ENCODE measurements around the gene OR2D2.
"Not testable (repeated sequence)": the region's sequence is repeated elsewhere in the genome, so short reads cannot be mapped to it uniquely, and the experiment has no call there.

The OR2D2 gene

GRCh38 chr11:6919698-6920097 is 27.4 kb upstream of the OR2D2 start:
- Histone ChIP-seq H3K27ac (ENCODE audit: low read length) (no peak overlapping the region), H3K4me1 (ENCODE audit: control insufficient read depth in 1 of 2, insufficient read depth in 2 of 2, low read length in 2 of 2) (no peaks in the 10 kb centered on the region), H3K36me3 (ENCODE audit: control insufficient read depth in 1 of 2, insufficient read depth in 2 of 2, low read length in 2 of 2) (no peaks in the 10 kb centered on the region), H3K9me3 (ENCODE audit: control insufficient read depth in 1 of 2, low read length in 2 of 2) (no peaks in the 10 kb centered on the region), H3K27me3 (ENCODE audit: low read depth, low read length) (no peaks in the 10 kb centered on the region), H3K4me3 (ENCODE audit: low read depth in 1 of 2, low read length in 2 of 2) (no peak overlapping the region)

GRCh38 chr11:6911948-6912347 is 19.6 kb upstream of the OR2D2 start:
- Histone ChIP-seq H3K4me3 (ENCODE audit: low read depth in 1 of 2, low read length in 2 of 2) (no peak overlapping the region), H3K9me3 (ENCODE audit: control insufficient read depth in 1 of 2, low read length in 2 of 2) (no peaks in the 10 kb centered on the region), H3K27ac (ENCODE audit: low read length) (no peak overlapping the region), H3K4me1 (ENCODE audit: control insufficient read depth in 1 of 2, insufficient read depth in 2 of 2, low read length in 2 of 2) (no peaks in the 10 kb centered on the region), H3K36me3 (ENCODE audit: control insufficient read depth in 1 of 2, insufficient read depth in 2 of 2, low read length in 2 of 2) (no peaks in the 10 kb centered on the region), H3K27me3 (ENCODE audit: low read depth, low read length) (no peaks in the 10 kb centered on the region)

- H3K27me3 ChIP-seq (ENCODE audit: low read depth, low read length) = no peaks in the 10 kb centered on the region
- H3K4me1 ChIP-seq (ENCODE audit: control insufficient read depth in 1 of 2, insufficient read depth in 2 of 2, low read length in 2 of 2) = no peaks in the 10 kb centered on the region
- no peaks in the 10 kb centered on the region for H3K36me3 ChIP-seq (ENCODE audit: control insufficient read depth in 1 of 2, insufficient read depth in 2 of 2, low read length in 2 of 2)
- H3K4me3 ChIP-seq (ENCODE audit: low read depth in 1 of 2, low read length in 2 of 2) = no peak overlapping the region
- H3K27ac ChIP-seq (ENCODE audit: low read length) = no peak overlapping the region
- no peaks in the 10 kb centered on the region for H3K9me3 ChIP-seq (ENCODE audit: control insufficient read depth in 1 of 2, low read length in 2 of 2)
Measured at GRCh38 chr11:6911378-6911777, 19.1 kb upstream of the OR2D2 start.

- H3K4me1 ChIP-seq (ENCODE audit: control insufficient read depth in 1 of 2, insufficient read depth in 2 of 2, low read length in 2 of 2); H3K36me3 ChIP-seq (ENCODE audit: control insufficient read depth in 1 of 2, insufficient read depth in 2 of 2, low read length in 2 of 2); H3K27ac ChIP-seq (ENCODE audit: low read length); H3K9me3 ChIP-seq (ENCODE audit: control insufficient read depth in 1 of 2, low read length in 2 of 2); H3K4me3 ChIP-seq (ENCODE audit: low read depth in 1 of 2, low read length in 2 of 2); H3K27me3 ChIP-seq (ENCODE audit: low read depth, low read length): not testable (repeated sequence)
Measured at GRCh38 chr11:6904804-6905203, 12.5 kb upstream of the OR2D2 start.

DNA sequence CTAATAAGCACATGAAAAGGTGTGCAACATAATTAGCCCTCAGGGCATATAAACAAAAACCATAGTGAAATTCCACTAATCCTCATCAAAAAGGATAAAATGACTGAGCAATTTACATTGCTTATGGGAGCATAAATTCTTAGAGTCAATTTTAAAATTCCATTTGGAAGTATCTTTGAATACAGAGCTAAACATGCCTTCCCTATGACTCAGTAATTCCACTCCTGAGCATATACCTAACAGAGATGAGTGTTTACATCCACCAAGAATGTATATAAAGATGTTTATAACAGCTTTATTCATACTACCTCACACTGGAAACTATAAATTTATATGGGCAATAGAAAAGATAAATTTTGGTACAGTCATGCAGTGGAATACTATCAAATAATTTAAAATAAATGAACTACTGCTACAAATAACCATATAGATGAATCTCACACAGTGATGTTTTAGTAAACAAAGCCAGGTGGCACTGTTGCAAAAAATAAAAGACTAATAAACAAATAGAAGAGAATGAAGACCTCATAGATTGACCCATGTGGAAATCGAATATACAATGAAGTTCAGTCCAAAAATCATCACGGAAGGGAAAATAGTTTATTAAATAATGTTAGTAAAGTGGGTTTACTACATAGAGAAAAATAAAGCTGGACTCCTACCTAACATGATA is 8.2 kb upstream of the OR2D2 start:
- Histone ChIP-seq H3K9me3 (ENCODE audit: control insufficient read depth in 1 of 2, low read length in 2 of 2) (no peaks in the 10 kb centered on the region), H3K27ac (ENCODE audit: low read length) (no peak overlapping the region), H3K4me3 (ENCODE audit: low read depth in 1 of 2, low read length in 2 of 2) (no peak overlapping the region), H3K36me3 (ENCODE audit: control insufficient read depth in 1 of 2, insufficient read depth in 2 of 2, low read length in 2 of 2) (no peaks in the 10 kb centered on the region), H3K27me3 (ENCODE audit: low read depth, low read length) (no peaks in the 10 kb centered on the region), H3K4me1 (ENCODE audit: control insufficient read depth in 1 of 2, insufficient read depth in 2 of 2, low read length in 2 of 2) (no peaks in the 10 kb centered on the region)

GRCh38 chr11:6898911-6899310 is 6.6 kb upstream of the OR2D2 start:
- no peak overlapping the region for H3K4me3 ChIP-seq (ENCODE audit: low read depth in 1 of 2, low read length in 2 of 2)
- H3K36me3 ChIP-seq (ENCODE audit: control insufficient read depth in 1 of 2, insufficient read depth in 2 of 2, low read length in 2 of 2) = no peaks in the 10 kb centered on the region
- no peaks in the 10 kb centered on the region for H3K27me3 ChIP-seq (ENCODE audit: low read depth, low read length)
- no peak overlapping the region for H3K27ac ChIP-seq (ENCODE audit: low read length)
- no peaks in the 10 kb centered on the region for H3K9me3 ChIP-seq (ENCODE audit: control insufficient read depth in 1 of 2, low read length in 2 of 2)
- H3K4me1 ChIP-seq (ENCODE audit: control insufficient read depth in 1 of 2, insufficient read depth in 2 of 2, low read length in 2 of 2) = no peaks in the 10 kb centered on the region

DNA sequence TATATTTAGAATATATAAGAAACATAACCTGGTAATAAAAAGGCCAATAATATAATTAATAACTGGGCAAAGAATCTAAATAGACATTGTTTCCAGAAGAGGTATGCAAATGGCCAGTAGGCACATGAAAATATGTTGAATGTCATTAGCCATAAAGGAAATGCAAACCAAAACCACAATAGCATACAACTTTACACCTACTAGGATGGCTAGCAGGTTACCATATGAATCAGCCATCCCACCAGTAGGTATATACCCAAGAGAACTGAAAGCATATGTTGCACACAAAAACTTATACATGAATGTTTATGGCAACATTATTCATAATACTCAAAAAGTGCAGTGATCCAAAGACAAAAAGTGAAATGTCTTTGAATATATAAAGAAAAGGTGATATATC is 2.7 kb upstream of the OR2D2 start:
- Histone ChIP-seq H3K36me3 (ENCODE audit: control insufficient read depth in 1 of 2, insufficient read depth in 2 of 2, low read length in 2 of 2) (no peaks in the 10 kb centered on the region), H3K27ac (ENCODE audit: low read length) (no peak overlapping the region), H3K4me1 (ENCODE audit: control insufficient read depth in 1 of 2, insufficient read depth in 2 of 2, low read length in 2 of 2) (no peaks in the 10 kb centered on the region), H3K27me3 (ENCODE audit: low read depth, low read length) (no peaks in the 10 kb centered on the region), H3K9me3 (ENCODE audit: control insufficient read depth in 1 of 2, low read length in 2 of 2) (no peaks in the 10 kb centered on the region), H3K4me3 (ENCODE audit: low read depth in 1 of 2, low read length in 2 of 2) (no peak overlapping the region)

DNA sequence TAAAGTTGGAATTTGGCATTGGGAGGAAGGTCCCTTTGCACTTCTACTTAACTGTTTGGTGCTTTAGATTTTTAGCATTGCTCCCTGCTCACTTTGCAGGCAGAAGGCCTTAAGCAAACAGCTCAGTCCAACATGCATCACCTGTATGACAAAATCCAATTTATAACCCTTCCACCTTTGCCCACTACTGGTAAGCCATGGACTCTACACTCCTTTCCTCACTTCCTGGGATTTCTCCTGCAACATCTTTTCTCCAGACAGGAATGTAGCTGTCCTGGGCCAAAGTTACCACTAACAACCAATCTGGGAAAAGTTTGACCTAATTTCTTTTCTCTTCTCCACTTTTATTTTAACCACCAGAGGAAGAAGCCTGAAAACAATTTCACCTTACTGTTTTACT is 1.8 kb upstream of the OR2D2 start:
- H3K36me3 ChIP-seq (ENCODE audit: control insufficient read depth in 1 of 2, insufficient read depth in 2 of 2, low read length in 2 of 2) = no peaks in the 10 kb centered on the region
- H3K27me3 ChIP-seq (ENCODE audit: low read depth, low read length) = no peaks in the 10 kb centered on the region
- H3K27ac ChIP-seq (ENCODE audit: low read length) = no peak overlapping the region
- H3K4me1 ChIP-seq (ENCODE audit: control insufficient read depth in 1 of 2, insufficient read depth in 2 of 2, low read length in 2 of 2) = no peaks in the 10 kb centered on the region
- H3K4me3 ChIP-seq (ENCODE audit: low read depth in 1 of 2, low read length in 2 of 2) = no peak overlapping the region
- H3K9me3 ChIP-seq (ENCODE audit: control insufficient read depth in 1 of 2, low read length in 2 of 2) = no peaks in the 10 kb centered on the region

- Histone ChIP-seq H3K36me3 (ENCODE audit: control insufficient read depth in 1 of 2, insufficient read depth in 2 of 2, low read length in 2 of 2) (no peaks in the 10 kb centered on the region), H3K27me3 (ENCODE audit: low read depth, low read length) (no peaks in the 10 kb centered on the region), H3K9me3 (ENCODE audit: control insufficient read depth in 1 of 2, low read length in 2 of 2) (peaks cover 0 to 2% of the 10 kb centered on the region in 2 donors), H3K4me3 (ENCODE audit: low read depth in 1 of 2, low read length in 2 of 2) (no peak overlapping the region), H3K27ac (ENCODE audit: low read length) (no peak overlapping the region), H3K4me1 (ENCODE audit: control insufficient read depth in 1 of 2, insufficient read depth in 2 of 2, low read length in 2 of 2) (no peaks in the 10 kb centered on the region)
Measured at GRCh38 chr11:6889835-6890234, 2.5 kb downstream of the OR2D2 start.

DNA sequence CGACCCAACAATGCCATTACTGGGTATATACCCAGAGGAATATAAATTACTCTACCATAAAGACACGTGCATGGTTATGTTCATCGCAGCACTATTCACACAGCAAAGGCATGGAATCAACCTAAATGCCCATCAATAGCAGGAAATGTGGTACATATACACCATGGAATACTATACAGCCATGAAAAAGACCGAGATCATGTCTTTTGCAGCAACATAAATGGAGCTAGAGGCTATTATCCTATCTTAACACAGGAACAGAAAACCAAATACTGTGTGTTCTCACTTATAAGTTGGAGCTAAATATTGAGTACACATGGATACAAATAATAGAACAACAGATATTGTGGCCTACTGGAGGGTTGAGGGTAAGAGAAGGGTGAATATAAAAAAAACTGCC is 3.5 kb downstream of the OR2D2 start:
- H3K27me3 ChIP-seq (ENCODE audit: low read depth, low read length) = no peaks in the 10 kb centered on the region
- no peak overlapping the region for H3K4me3 ChIP-seq (ENCODE audit: low read depth in 1 of 2, low read length in 2 of 2)
- no peaks in the 10 kb centered on the region for H3K4me1 ChIP-seq (ENCODE audit: control insufficient read depth in 1 of 2, insufficient read depth in 2 of 2, low read length in 2 of 2)
- H3K36me3 ChIP-seq (ENCODE audit: control insufficient read depth in 1 of 2, insufficient read depth in 2 of 2, low read length in 2 of 2) = no peaks in the 10 kb centered on the region
- no peak overlapping the region for H3K27ac ChIP-seq (ENCODE audit: low read length)
- H3K9me3 ChIP-seq (ENCODE audit: control insufficient read depth in 1 of 2, low read length in 2 of 2) = peaks cover 0 to 2% of the 10 kb centered on the region in 2 donors

DNA sequence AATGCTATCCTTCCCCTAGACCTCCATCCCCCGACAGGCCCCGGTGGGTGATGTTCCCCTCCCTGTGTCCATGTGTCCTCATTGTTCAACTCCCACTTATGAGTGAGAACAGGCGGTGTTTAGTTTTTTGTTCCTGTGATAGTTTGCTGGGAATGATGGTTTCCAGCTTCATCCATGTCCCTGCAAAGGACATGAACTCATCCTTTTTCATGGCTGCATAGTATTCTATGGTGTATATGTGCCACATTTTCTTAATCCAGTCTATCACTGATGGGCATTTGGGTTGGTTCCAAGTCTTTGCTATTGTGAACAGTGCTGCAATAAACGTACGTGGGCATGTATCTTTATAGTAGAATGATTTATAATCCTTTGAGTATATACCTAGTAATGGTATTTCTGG is 4.6 kb downstream of the OR2D2 start:
- not testable (repeated sequence) for H3K27ac ChIP-seq (ENCODE audit: low read length); H3K9me3 ChIP-seq (ENCODE audit: control insufficient read depth in 1 of 2, low read length in 2 of 2); H3K4me1 ChIP-seq (ENCODE audit: control insufficient read depth in 1 of 2, insufficient read depth in 2 of 2, low read length in 2 of 2); H3K4me3 ChIP-seq (ENCODE audit: low read depth in 1 of 2, low read length in 2 of 2); H3K27me3 ChIP-seq (ENCODE audit: low read depth, low read length); H3K36me3 ChIP-seq (ENCODE audit: control insufficient read depth in 1 of 2, insufficient read depth in 2 of 2, low read length in 2 of 2)

GRCh38 chr11:6882751-6883150 is 9.5 kb downstream of the OR2D2 start:
- H3K36me3 ChIP-seq (ENCODE audit: control insufficient read depth in 1 of 2, insufficient read depth in 2 of 2, low read length in 2 of 2) = no peaks in the 10 kb centered on the region
- H3K4me1 ChIP-seq (ENCODE audit: control insufficient read depth in 1 of 2, insufficient read depth in 2 of 2, low read length in 2 of 2) = no peaks in the 10 kb centered on the region
- H3K9me3 ChIP-seq (ENCODE audit: control insufficient read depth in 1 of 2, low read length in 2 of 2) = peaks cover 0 to 2% of the 10 kb centered on the region in 2 donors
- H3K27me3 ChIP-seq (ENCODE audit: low read depth, low read length) = no peaks in the 10 kb centered on the region
- H3K4me3 ChIP-seq (ENCODE audit: low read depth in 1 of 2, low read length in 2 of 2) = no peak overlapping the region
- no peak overlapping the region for H3K27ac ChIP-seq (ENCODE audit: low read length)

Measured in muscle layer of duodenum (tissue), 2 donors.